CD14-positive monocyte (primary cell): Measurements from ENCODE around the gene HECW1. TPM values are rescaled to one million over a fixed set of nuclear protein-coding genes. Genes with fewer than 3 reads are reported as not detected.

Experiments used
- DNase-seq, 3 donors: peaks; one replicate each; pipeline ENCODE4 v3.0.0-alpha.2; 2011 to 2022
- H2AFZ ChIP-seq: 2 replicates; pipeline ENCODE4 v1.6.0; 2012; ENCODE audit warnings: mild to moderate bottlenecking, low read depth, low read length, inconsistent platforms; ENCODE audit not compliant: insufficient read depth, poor library complexity, severe bottlenecking
- H3K27ac ChIP-seq, 2 donors: 1 replicate in 1 of 2; 2 replicates in 1 of 2; pipeline ENCODE4 v1.5.1; 2012 to 2013; ENCODE audit warnings: low read length in 2 of 2, control low read depth in 1 of 2, inconsistent platforms in 1 of 2, low read depth in 1 of 2, mild to moderate bottlenecking in 1 of 2
- H3K27me3 ChIP-seq, 2 donors: one replicate each; pipeline versions ENCODE4 v1.6.0 to v1.6.1; 2011 to 2013; ENCODE audit warnings: low read length in 2 of 2; ENCODE audit not compliant: control insufficient read depth in 2 of 2, insufficient read depth in 2 of 2
- H3K36me3 ChIP-seq, 2 donors: replicated peaks in 1 of 2; 1 replicate in 1 of 2; 2 replicates in 1 of 2; pipeline versions ENCODE4 v1.5.1 to v1.6.1; 2012 to 2013; ENCODE audit warnings: low read length in 2 of 2, control low read depth in 1 of 2, inconsistent platforms in 1 of 2, mild to moderate bottlenecking in 1 of 2; ENCODE audit not compliant: insufficient read depth in 2 of 2, control insufficient read depth in 1 of 2
- H3K4me1 ChIP-seq, 2 donors: 1 replicate in 1 of 2; 2 replicates in 1 of 2; pipeline versions ENCODE4 v1.5.1 to v1.6.1; 2012 to 2013; ENCODE audit warnings: low read length in 2 of 2, control low read depth in 1 of 2, inconsistent platforms in 1 of 2, mild to moderate bottlenecking in 1 of 2, moderate library complexity in 1 of 2; ENCODE audit not compliant: insufficient read depth in 2 of 2, control insufficient read depth in 1 of 2
- H3K4me2 ChIP-seq: replicated peaks from 2 replicates; pipeline ENCODE3; 2012; ENCODE audit warnings: low read length, moderate library complexity, mild to moderate bottlenecking; ENCODE audit not compliant: poor library complexity, severe bottlenecking; ENCODE audit errors: extremely low read depth
- H3K4me3 ChIP-seq, 3 experiments: fragments of 200-600 bp in 1 of 3; sonication (generic) in 1 of 3; replicated peaks in 1 of 3; 1 replicate in 2 of 3; 2 replicates in 1 of 3; pipeline ENCODE4 v1.5.1; 2011 to 2013; ENCODE audit warnings: low read length in 3 of 3, mild to moderate bottlenecking in 3 of 3, control low read depth in 2 of 3, low read depth in 2 of 3, inconsistent platforms in 1 of 3, moderate library complexity in 1 of 3
- H3K79me2 ChIP-seq: 2 replicates; pipeline ENCODE4 v1.6.0; 2012; ENCODE audit warnings: mild to moderate bottlenecking, control low read depth, inconsistent platforms, low read length, moderate library complexity; ENCODE audit not compliant: insufficient read depth
- H3K9ac ChIP-seq: 2 replicates; pipeline ENCODE4 v1.6.0; 2017; ENCODE audit warnings: low read length, mild to moderate bottlenecking; ENCODE audit not compliant: insufficient read depth, poor library complexity, severe bottlenecking
- H3K9me3 ChIP-seq, 2 donors: replicated peaks in 1 of 2; 1 replicate in 1 of 2; 2 replicates in 1 of 2; pipeline versions ENCODE4 v1.5.1 to v1.6.1; 2012 to 2013; ENCODE audit warnings: low read length in 2 of 2, control low read depth in 1 of 2; ENCODE audit not compliant: control insufficient read depth in 1 of 2, insufficient read depth in 1 of 2
- H4K20me1 ChIP-seq: 2 replicates; pipeline ENCODE4 v1.6.0; 2012; ENCODE audit warnings: mild to moderate bottlenecking, low read length, control low read depth, moderate library complexity; ENCODE audit not compliant: insufficient read depth
- H3K27ac Mint-ChIP-seq, 7 donors: one replicate each; pipeline ENCODE4 v1.8.0; 2020; ENCODE audit warnings: mild to moderate bottlenecking in 7 of 7, mixed read lengths in 7 of 7, moderate library complexity in 6 of 7, inconsistent platforms in 2 of 7
- H3K27me3 Mint-ChIP-seq, 3 donors: one replicate each; pipeline ENCODE4 v1.8.0; 2021 to 2022; ENCODE audit warnings: low read depth in 3 of 3, mild to moderate bottlenecking in 3 of 3, mixed read lengths in 3 of 3, moderate library complexity in 3 of 3, inconsistent platforms in 1 of 3
- H3K36me3 Mint-ChIP-seq, 2 donors: one replicate each; pipeline ENCODE4 v1.8.0; 2020; ENCODE audit warnings: mixed read lengths in 2 of 2, inconsistent platforms in 1 of 2, mild to moderate bottlenecking in 1 of 2
- H3K4me1 Mint-ChIP-seq: one replicate; pipeline ENCODE4 v1.8.0; 2020; ENCODE audit warnings: mild to moderate bottlenecking, mixed read lengths
- H3K4me3 Mint-ChIP-seq, 2 donors: one replicate each; pipeline ENCODE4 v1.8.0; 2020; ENCODE audit warnings: mild to moderate bottlenecking in 2 of 2, mixed read lengths in 2 of 2, moderate library complexity in 1 of 2
- H3K9me3 Mint-ChIP-seq, 7 donors: one replicate each; pipeline ENCODE4 v1.8.0; 2020 to 2022; ENCODE audit warnings: mixed read lengths in 7 of 7, mild to moderate bottlenecking in 6 of 7, moderate library complexity in 6 of 7, inconsistent platforms in 2 of 7
- WGBS: methylation state at CpG from one replicate; pipeline ENCODE4 v1.1.5; 2013; ENCODE audit warnings: missing lambda C conversion rate; ENCODE audit not compliant: insufficient coverage; 5-methylcytosine and 5-hydroxymethylcytosine counted together
- intact Hi-C, 2 donors: fragments of 100-400 bp; cut with micrococcal nuclease; formaldehyde crosslinking; loops; one replicate each; pipeline versions ENCODE4 v1.15.0 to v1.15.1; 2023
- polyA plus RNA-seq, 3 donors: library from polyadenylated mRNA; depleted of rRNA in 1 of 3; unstranded in 2 of 3; stranded (reverse) in 1 of 3; fragments of 300-500 nt in 2 of 3; fragments of >200 nt in 1 of 3; fragmentation: Illumina TruSeq in 2 of 3; gene quantifications; 1 replicate in 2 of 3; 2 replicates in 1 of 3; pipeline ENCODE4 v1.2.3, GENCODE V29; 2012 to 2021
- TF ChIP-seq, protein P1 (sequence below): fragments of 200-600 bp; IDR thresholded peaks from one replicate; pipeline ENCODE4 v1.8.0; 2022; ENCODE audit warnings: antibody characterized with exemption, mild to moderate bottlenecking

HECW1 gene
- polyA plus RNA-seq, 3 donors, result not detected

DNA sequence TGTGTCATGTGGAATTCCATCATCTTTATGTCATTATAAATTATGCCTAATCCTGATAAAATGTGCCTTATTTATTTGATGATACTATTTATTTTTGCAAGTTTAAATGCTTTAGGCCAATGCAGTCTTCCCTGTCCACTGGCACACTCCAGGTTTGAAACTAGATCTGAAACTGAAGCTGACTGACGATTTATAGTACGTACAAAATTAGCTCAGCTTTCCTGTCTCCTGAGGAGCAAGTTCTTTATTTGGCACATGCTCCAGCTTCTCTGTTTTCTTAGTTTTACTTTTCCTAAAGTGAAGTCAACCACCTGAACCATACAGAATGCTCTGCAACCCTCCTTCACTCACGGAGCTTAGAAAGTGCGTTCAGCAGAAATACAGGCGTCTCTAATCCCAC lies 164.1 kb downstream of the HECW1 start:
- H3K4me1 Mint-ChIP-seq, result no peaks in the 10 kb centered on the region
- no peaks in the 10 kb centered on the region for H4K20me1 ChIP-seq
- no peak overlapping the region for H3K4me3 ChIP-seq
- no peaks in the 10 kb centered on the region for H3K27me3 ChIP-seq
- no peak overlapping the region for H3K27ac Mint-ChIP-seq
- H3K27ac ChIP-seq, result no peak overlapping the region
- H3K36me3 ChIP-seq, result no peaks in the 10 kb centered on the region
- peaks cover 0 to 9% (median 3%) of the 10 kb centered on the region in 7 donors for H3K9me3 Mint-ChIP-seq
- no peak for DNase-seq
- peaks cover 0 to 4% of the 10 kb centered on the region in 2 donors for H3K9me3 ChIP-seq
- no peaks in the 10 kb centered on the region for H3K4me1 ChIP-seq
- 36% methylated on average over 3 of the region's 5 CpGs for WGBS
- H3K36me3 Mint-ChIP-seq, result no peaks in the 10 kb centered on the region
- intact Hi-C loops, result no loop called here
- no peak overlapping the region for H3K9ac ChIP-seq
- TF ChIP-seq, protein P1, sequence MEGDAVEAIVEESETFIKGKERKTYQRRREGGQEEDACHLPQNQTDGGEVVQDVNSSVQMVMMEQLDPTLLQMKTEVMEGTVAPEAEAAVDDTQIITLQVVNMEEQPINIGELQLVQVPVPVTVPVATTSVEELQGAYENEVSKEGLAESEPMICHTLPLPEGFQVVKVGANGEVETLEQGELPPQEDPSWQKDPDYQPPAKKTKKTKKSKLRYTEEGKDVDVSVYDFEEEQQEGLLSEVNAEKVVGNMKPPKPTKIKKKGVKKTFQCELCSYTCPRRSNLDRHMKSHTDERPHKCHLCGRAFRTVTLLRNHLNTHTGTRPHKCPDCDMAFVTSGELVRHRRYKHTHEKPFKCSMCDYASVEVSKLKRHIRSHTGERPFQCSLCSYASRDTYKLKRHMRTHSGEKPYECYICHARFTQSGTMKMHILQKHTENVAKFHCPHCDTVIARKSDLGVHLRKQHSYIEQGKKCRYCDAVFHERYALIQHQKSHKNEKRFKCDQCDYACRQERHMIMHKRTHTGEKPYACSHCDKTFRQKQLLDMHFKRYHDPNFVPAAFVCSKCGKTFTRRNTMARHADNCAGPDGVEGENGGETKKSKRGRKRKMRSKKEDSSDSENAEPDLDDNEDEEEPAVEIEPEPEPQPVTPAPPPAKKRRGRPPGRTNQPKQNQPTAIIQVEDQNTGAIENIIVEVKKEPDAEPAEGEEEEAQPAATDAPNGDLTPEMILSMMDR, result no peak
- no peak overlapping the region for H3K4me3 Mint-ChIP-seq
- H3K4me2 ChIP-seq, result no peak overlapping the region
- peaks cover 2 to 7% (median 4%) of the 10 kb centered on the region in 3 donors for H3K27me3 Mint-ChIP-seq
- no peaks in the 10 kb centered on the region for H3K79me2 ChIP-seq
- no peak overlapping the region for H2AFZ ChIP-seq

DNA sequence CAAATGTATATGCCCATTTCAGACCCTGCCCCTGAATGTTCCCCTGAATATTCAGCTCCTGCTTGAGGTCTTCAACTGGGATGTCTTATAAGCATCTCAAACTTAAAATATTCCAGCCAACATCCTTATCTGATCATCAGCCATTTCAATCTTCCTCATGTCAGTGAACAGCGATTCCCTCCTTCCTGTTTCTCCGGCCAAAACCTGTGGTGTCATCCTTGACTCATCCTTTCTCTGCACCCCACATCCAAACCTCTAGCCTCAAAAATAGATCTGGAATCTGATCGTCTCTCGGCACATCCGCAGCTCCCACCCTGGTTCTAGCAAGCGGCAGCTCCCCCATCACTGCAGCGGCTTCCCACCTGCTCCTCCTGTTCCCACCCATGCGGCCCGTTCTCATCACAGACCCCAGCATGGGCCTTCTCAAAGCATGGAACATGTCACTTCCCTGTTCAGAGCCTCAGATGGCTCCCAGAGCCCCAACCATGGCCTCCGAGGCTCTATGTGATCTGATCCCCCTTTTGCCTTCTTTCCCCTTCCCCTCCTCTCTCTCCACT lies 165.7 kb downstream of the HECW1 start:
- Mint-ChIP-seq H3K4me3 (no peak overlapping the region), H3K27me3 (peaks cover 2 to 7% (median 6%) of the 10 kb centered on the region in 3 donors), H3K4me1 (no peaks in the 10 kb centered on the region), H3K36me3 (no peaks in the 10 kb centered on the region), H3K27ac (no peak overlapping the region), H3K9me3 (peaks cover 0 to 4% (median 0%) of the 10 kb centered on the region in 7 donors)
- Histone ChIP-seq H4K20me1 (no peaks in the 10 kb centered on the region), H3K27me3 (no peaks in the 10 kb centered on the region), H3K79me2 (no peaks in the 10 kb centered on the region), H3K4me2 (no peak overlapping the region), H2AFZ (no peak overlapping the region), H3K27ac (no peak overlapping the region), H3K36me3 (no peaks in the 10 kb centered on the region), H3K4me3 (no peak overlapping the region), H3K9me3 (no peaks in the 10 kb centered on the region), H3K9ac (no peak overlapping the region), H3K4me1 (no peaks in the 10 kb centered on the region)
- no peak for DNase-seq
- intact Hi-C loops, result no loop called here
- TF ChIP-seq, protein P1, result no peak
- WGBS, result 84% methylated on average over 10 of the region's 10 CpGs
